ENCODE measurements around the gene CSTPP1. TPM values are rescaled to one million over a fixed set of nuclear protein-coding genes. Genes with fewer than 3 reads are reported as not detected.
A peak's percentile ranks its signal among the peaks of the same experiment; 100 is the strongest.

CSTPP1 gene
- total RNA-seq, 6 experiments from 2014 or later: 19.4 to 29.2 (median 27.1) TPM

DNA sequence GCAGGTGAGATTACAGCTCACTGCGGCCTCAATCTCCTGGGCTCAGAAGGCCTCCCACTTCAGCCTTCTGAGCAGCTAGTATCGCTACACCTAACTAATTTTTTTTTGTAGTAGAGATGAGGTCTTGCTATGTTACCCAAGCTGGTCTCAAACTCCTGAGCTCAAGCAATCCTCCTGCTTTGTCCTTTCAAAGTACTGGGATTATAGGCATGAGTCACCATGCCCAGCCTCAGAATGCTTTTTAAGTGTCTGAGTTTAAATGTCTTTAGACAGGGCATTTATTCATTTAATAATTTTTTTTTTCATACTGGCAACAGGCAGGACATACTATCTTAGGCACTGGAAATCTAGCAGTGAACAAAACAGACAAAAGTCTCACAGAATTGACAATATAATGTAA, 45.9 kb upstream of the CSTPP1 start:
- Mint-ChIP-seq H3K9me3 (no peaks in the 10 kb centered on the region), H3K4me3 (no peak overlapping the region)
- DNase-seq: peak; percentile 25

DNA sequence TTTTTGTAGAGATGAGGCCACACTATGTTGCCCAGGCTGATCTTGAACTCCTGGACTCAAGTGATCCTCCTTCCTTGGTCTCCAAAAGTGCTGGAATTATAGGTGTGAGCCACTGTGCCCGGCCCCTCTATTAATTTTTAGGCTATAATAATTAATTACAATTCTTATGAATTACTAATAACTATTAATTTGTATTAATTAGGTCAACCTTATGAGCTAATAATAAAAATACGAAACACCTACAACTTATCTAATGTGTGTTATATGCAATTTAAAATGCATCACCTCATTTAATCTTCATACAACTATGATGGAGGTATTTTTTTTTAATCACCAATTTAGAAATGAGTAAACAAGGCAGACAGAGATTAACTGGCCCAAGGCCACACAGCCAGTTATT, 44.5 kb upstream of the CSTPP1 start:
- no peak overlapping the region for H3K4me3 Mint-ChIP-seq
- DNase-seq: no peak
- H3K27ac Mint-ChIP-seq: no peak overlapping the region
- no peaks in the 10 kb centered on the region for H3K36me3 Mint-ChIP-seq (ENCODE audit: low read depth)
- no peaks in the 10 kb centered on the region for H3K4me1 Mint-ChIP-seq (ENCODE audit: low read depth)
- H3K9me3 Mint-ChIP-seq: no peaks in the 10 kb centered on the region
- H3K27me3 Mint-ChIP-seq (ENCODE audit: insufficient read depth): peaks cover 4% of the 10 kb centered on the region
- TF ChIP-seq, protein P1, sequence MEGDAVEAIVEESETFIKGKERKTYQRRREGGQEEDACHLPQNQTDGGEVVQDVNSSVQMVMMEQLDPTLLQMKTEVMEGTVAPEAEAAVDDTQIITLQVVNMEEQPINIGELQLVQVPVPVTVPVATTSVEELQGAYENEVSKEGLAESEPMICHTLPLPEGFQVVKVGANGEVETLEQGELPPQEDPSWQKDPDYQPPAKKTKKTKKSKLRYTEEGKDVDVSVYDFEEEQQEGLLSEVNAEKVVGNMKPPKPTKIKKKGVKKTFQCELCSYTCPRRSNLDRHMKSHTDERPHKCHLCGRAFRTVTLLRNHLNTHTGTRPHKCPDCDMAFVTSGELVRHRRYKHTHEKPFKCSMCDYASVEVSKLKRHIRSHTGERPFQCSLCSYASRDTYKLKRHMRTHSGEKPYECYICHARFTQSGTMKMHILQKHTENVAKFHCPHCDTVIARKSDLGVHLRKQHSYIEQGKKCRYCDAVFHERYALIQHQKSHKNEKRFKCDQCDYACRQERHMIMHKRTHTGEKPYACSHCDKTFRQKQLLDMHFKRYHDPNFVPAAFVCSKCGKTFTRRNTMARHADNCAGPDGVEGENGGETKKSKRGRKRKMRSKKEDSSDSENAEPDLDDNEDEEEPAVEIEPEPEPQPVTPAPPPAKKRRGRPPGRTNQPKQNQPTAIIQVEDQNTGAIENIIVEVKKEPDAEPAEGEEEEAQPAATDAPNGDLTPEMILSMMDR (IDR thresholded peaks at IDR 0.05): no peak

More for the DNA sequence above, 45.9 kb upstream of the CSTPP1 start:
- Mint-ChIP-seq H3K27me3 (ENCODE audit: insufficient read depth) (peaks cover 6% of the 10 kb centered on the region), H3K36me3 (ENCODE audit: low read depth) (no peaks in the 10 kb centered on the region), H3K27ac (no peak overlapping the region), H3K4me1 (ENCODE audit: low read depth) (no peaks in the 10 kb centered on the region)
- TF ChIP-seq, protein P1 (IDR thresholded peaks at IDR 0.05): no peak

DNA sequence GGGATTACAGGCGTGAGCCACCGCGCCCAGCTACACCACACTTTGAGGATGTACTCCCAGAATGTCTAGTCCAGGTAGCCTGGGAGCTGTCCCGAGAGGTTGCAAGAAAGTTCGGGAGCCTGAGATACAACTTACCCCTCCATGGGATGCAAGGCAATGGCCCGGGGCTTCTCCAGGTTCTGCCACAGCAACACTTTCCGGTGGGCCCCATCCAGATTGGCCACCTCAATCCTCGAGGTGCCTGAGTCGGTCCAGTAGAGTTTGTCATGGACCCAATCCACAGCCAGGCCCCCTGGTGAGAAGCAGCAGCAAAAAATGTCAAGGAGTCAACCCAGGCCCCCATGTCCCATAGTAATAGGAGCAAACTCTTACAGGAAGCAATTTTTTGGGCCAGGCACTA, 43.7 kb upstream of the CSTPP1 start:
- H3K27me3 Mint-ChIP-seq (ENCODE audit: insufficient read depth): peaks cover 4% of the 10 kb centered on the region
- DNase-seq: no peak
- no peaks in the 10 kb centered on the region for H3K4me1 Mint-ChIP-seq (ENCODE audit: low read depth)
- TF ChIP-seq, protein P1 (IDR thresholded peaks at IDR 0.05): no peak
- H3K36me3 Mint-ChIP-seq (ENCODE audit: low read depth): no peaks in the 10 kb centered on the region
- no peak overlapping the region for H3K4me3 Mint-ChIP-seq
- no peak overlapping the region for H3K27ac Mint-ChIP-seq
- H3K9me3 Mint-ChIP-seq: no peaks in the 10 kb centered on the region

DNA sequence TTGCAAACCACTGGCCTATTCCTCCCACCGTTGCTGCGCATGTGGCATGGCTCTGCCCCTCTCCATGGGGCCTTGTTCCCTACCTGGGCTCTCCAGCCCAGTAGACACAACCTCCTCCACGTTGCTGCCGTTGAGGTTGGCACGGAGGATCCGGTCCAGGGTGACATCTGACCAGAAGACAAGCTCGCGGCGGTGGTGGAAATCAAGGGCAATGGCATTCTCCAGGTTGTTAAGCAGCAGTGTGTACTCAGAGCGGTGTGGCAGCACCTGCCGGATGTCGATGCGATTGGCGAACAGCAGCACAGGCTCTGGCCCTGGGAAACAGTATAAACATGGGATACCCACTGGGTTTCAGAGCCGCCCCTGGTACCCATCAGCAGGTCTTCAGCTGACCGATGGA, 42.1 kb upstream of the CSTPP1 start:
- no peak for DNase-seq
- Mint-ChIP-seq H3K27me3 (ENCODE audit: insufficient read depth) (peaks cover 4% of the 10 kb centered on the region; the same call in 1 of the 2 replicates), H3K27ac (no peak overlapping the region), H3K9me3 (no peaks in the 10 kb centered on the region), H3K4me3 (no peak overlapping the region), H3K36me3 (ENCODE audit: low read depth) (no peaks in the 10 kb centered on the region), H3K4me1 (ENCODE audit: low read depth) (no peaks in the 10 kb centered on the region)
- TF ChIP-seq, protein P1 (IDR thresholded peaks at IDR 0.05): no peak

DNA sequence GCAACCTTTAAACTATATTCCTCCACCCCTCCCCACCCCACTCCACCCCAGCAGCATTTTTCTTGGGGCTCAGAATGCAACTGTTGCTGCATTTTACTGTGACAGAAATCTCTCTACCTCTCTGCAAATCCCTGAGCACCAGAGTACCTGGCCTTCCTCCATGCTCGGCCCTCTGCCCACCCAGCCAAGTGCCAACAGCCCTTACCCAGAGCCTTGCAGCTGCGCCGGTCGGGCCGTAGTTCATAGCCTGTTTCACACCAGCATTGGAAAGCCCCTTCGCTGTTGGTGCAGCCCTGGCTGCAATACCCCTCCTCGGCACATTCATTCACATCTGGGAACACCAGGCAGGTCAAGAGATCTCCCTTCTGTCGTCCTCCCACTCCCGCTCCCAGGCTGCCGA, 41.6 kb upstream of the CSTPP1 start:
- no peaks in the 10 kb centered on the region for H3K4me1 Mint-ChIP-seq (ENCODE audit: low read depth)
- H3K27me3 Mint-ChIP-seq (ENCODE audit: insufficient read depth): peaks cover 3% of the 10 kb centered on the region; the same call in 1 of the 2 replicates
- no peaks in the 10 kb centered on the region for H3K36me3 Mint-ChIP-seq (ENCODE audit: low read depth)
- H3K4me3 Mint-ChIP-seq: no peak overlapping the region
- TF ChIP-seq, protein P1 (IDR thresholded peaks at IDR 0.05): no peak
- DNase-seq: no peak
- no peak overlapping the region for H3K27ac Mint-ChIP-seq
- no peaks in the 10 kb centered on the region for H3K9me3 Mint-ChIP-seq

DNA sequence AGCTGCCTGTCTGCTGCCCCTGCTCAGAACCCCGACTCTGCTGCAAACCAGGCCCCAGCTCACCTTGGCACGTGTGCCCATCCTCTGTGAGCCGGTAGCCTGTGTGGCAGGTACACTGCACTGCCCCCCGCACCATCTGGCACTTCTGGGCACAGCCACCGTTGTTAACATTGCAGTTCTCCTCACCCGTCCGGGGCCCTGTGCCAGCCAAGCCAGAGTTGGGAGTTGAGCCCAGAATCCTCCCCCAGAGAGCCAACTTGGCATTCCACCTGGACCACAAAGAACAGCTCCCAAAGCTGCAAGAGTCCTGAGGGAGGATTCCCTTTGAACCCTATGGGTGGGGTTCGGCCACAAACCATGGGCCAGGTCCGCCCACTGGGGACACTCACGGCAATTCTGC, 40.7 kb upstream of the CSTPP1 start:
- Mint-ChIP-seq H3K9me3 (no peaks in the 10 kb centered on the region), H3K4me1 (ENCODE audit: low read depth) (no peaks in the 10 kb centered on the region), H3K27ac (no peak overlapping the region), H3K36me3 (ENCODE audit: low read depth) (no peaks in the 10 kb centered on the region), H3K4me3 (no peak overlapping the region), H3K27me3 (ENCODE audit: insufficient read depth) (peaks cover 5% of the 10 kb centered on the region)
- TF ChIP-seq, protein P1 (IDR thresholded peaks at IDR 0.05): no peak
- no peak for DNase-seq
